Aorta (tissue), 5 donors: ENCODE results near the gene CDK2AP2. TPM values are rescaled to one million over a fixed set of nuclear protein-coding genes. Genes with fewer than 3 reads are reported as not detected.
A peak's percentile ranks its signal among the peaks of the same experiment; 100 is the strongest.
"Not testable (repeated sequence)": the region's sequence is repeated elsewhere in the genome, so short reads cannot be mapped to it uniquely, and the experiment has no call there.

Experiments used
- ATAC-seq: fragments of 200-7000 bp; cut with Tn5 transposase; one replicate; pipeline ENCODE4 v1.9.1; 2022; ENCODE audit warnings: moderate library complexity; ENCODE audit not compliant: low FRiP score
- DNase-seq, 2 donors: peaks; one replicate each; pipeline ENCODE4 v3.0.0-alpha.2; 2020
- H3K27ac ChIP-seq, 2 donors: one replicate each; pipeline ENCODE4 v1.5.1; 2013; ENCODE audit warnings: low read length in 2 of 2, mild to moderate bottlenecking in 2 of 2, moderate library complexity in 2 of 2, control low read depth in 1 of 2, inconsistent platforms in 1 of 2, low read depth in 1 of 2
- H3K27me3 ChIP-seq, 2 donors: one replicate each; pipeline ENCODE4 v1.6.1; 2013; ENCODE audit warnings: control low read depth in 1 of 2, low read length in 1 of 2, mild to moderate bottlenecking in 1 of 2, moderate library complexity in 1 of 2; ENCODE audit not compliant: insufficient read depth in 2 of 2, control insufficient read depth in 1 of 2
- H3K36me3 ChIP-seq, 2 donors: one replicate each; pipeline ENCODE4 v1.6.1; 2013; ENCODE audit warnings: control low read depth in 1 of 2, low read length in 1 of 2, mild to moderate bottlenecking in 1 of 2; ENCODE audit not compliant: insufficient read depth in 2 of 2, control insufficient read depth in 1 of 2
- H3K4me1 ChIP-seq, 2 donors: one replicate each; pipeline ENCODE4 v1.6.1; 2013; ENCODE audit warnings: low read length in 2 of 2, control low read depth in 1 of 2, mild to moderate bottlenecking in 1 of 2, moderate library complexity in 1 of 2; ENCODE audit not compliant: insufficient read depth in 2 of 2, control insufficient read depth in 1 of 2
- H3K4me3 ChIP-seq, 2 donors: one replicate each; pipeline ENCODE4 v1.5.1; 2013; ENCODE audit warnings: low read length in 2 of 2, control low read depth in 1 of 2, mild to moderate bottlenecking in 1 of 2
- H3K9me3 ChIP-seq: one replicate; pipeline ENCODE4 v1.6.1; 2013; ENCODE audit warnings: mild to moderate bottlenecking, low read length; ENCODE audit not compliant: control insufficient read depth
- WGBS, 2 donors: extraction: QIAGEN DNeasy Blood & Tissue Kit; methylation state at CpG; one replicate each; pipeline ENCODE4 v1.1.7; 2013; 5-methylcytosine and 5-hydroxymethylcytosine counted together
- intact Hi-C, 2 donors: fragments of 100-400 bp; cut with DNase I; formaldehyde crosslinking; loops; one replicate each; pipeline versions ENCODE4 v1.14.2 to v1.15.0; 2022
- polyA plus RNA-seq, 2 donors: library from polyadenylated mRNA; stranded (reverse); fragments of 200-250 nt; gene quantifications; one replicate each; pipeline ENCODE4 v1.2.3, GENCODE V29; 2013
- total RNA-seq, 2 donors: library from RNA; stranded (reverse); fragmentation: NEBNext Ultra II Directional; extraction: Animal tissue kit (Norgen Biotek cat#: 25700); gene quantifications; one replicate each; pipeline ENCODE4 v1.2.1, GENCODE V29; 2021
- donor health status: healthy with polysubstance abuse.
- donor health status: Bipolar disorder and iron deficiency.
- donor health status: DM: no; HTN: no; CAD: no.
- donor health status: DM: no; HTN: no; CAD: no.
- donor health status: DM: yes; HTN: yes; CAD: no.

Gene CDK2AP2
- total and polyA plus RNA-seq, 4 donors, result 40.8 to 105 (median 76.5) TPM

- DNase-seq (no peak), ATAC-seq (no peak)
- intact Hi-C loops, result loop anchor here (5.0 kb wide), 2 partner anchors 38 to 67 kb away; partner anchors contain the start of genes PPP1CA (in 2 of the 2), TBC1D10C (in 2 of the 2), CDK2AP2 (in 1 of the 2) and PITPNM1 (in 1 of the 2)
- Histone ChIP-seq H3K27me3 (no peaks in the 10 kb centered on the region), H3K4me1 (no peaks in the 10 kb centered on the region), H3K9me3 (no peaks in the 10 kb centered on the region), H3K4me3 (peak overlapping the region; percentile 7 to 65), H3K36me3 (no peaks in the 10 kb centered on the region), H3K27ac (peak overlapping the region in 1 of 2 donors; percentile 46)
- WGBS, 2 donors, result 5 to 6% methylated on average over 9 of the region's 9 CpGs
These were observed 38.5 kb downstream of the CDK2AP2 start for GRCh38 chr11:67469508-67469811.

GRCh38 chr11:67468759-67469507 lies 39.0 kb downstream of the CDK2AP2 start, which contains the start of gene TMEM134:
Gene TMEM134 (minus strand): TSS chr11:67469251. CDS start chr11:67469192, 59 bp downstream.
- H3K27me3 ChIP-seq, result no peaks in the 10 kb centered on the region
- ATAC-seq (peak; percentile 95), DNase-seq (peak; percentile 96 to 98)
- peak within 1 kb of the TSS; percentile 74 to 90 for H3K4me3 ChIP-seq
- H3K27ac ChIP-seq, result peak within 1 kb of the TSS; percentile 29 to 46
- intact Hi-C loops, result loop anchor here (5.0 kb wide), 2 partner anchors 38 to 67 kb away; partner anchors contain the start of genes PPP1CA (in 2 of the 2), TBC1D10C (in 2 of the 2), CDK2AP2 (in 1 of the 2) and PITPNM1 (in 1 of the 2)
- no peaks in the 10 kb centered on the region for H3K4me1 ChIP-seq
- H3K9me3 ChIP-seq, result no peaks in the 10 kb centered on the region
- H3K36me3 ChIP-seq, result no peaks in the 10 kb centered on the region
- WGBS, 2 donors, result 1 to 2% methylated on average over 38 to 76 of the region's 76 CpGs

- Histone ChIP-seq H3K4me1 (no peaks in the 10 kb centered on the region), H3K4me3 (peak overlapping the region; percentile 13 to 90), H3K27me3 (no peaks in the 10 kb centered on the region), H3K36me3 (no peaks in the 10 kb centered on the region), H3K9me3 (no peaks in the 10 kb centered on the region), H3K27ac (peak overlapping the region in 1 of 2 donors; percentile 15)
- 2 to 3% methylated on average over 6 of the region's 6 CpGs for WGBS, 2 donors
- no peak for DNase-seq
- no peak for ATAC-seq
- intact Hi-C loops, result loop anchor here (5.0 kb wide), 2 partner anchors 39 to 66 kb away; partner anchors contain the start of genes PPP1CA (in 2 of the 2), TBC1D10C (in 2 of the 2), CDK2AP2 (in 1 of the 2) and PITPNM1 (in 1 of the 2)
These were observed 39.6 kb downstream of the CDK2AP2 start for GRCh38 chr11:67468456-67468758.

GRCh38 chr11:67468056-67468455 lies 39.9 kb downstream of the CDK2AP2 start:
- no peak for ATAC-seq
- WGBS, 2 donors, result 10 to 15% methylated on average over 5 of the region's 5 CpGs

GRCh38 chr11:67466962-67467771 lies 40.8 kb downstream of the CDK2AP2 start:
- DNase-seq, result no peak
- intact Hi-C loops, result loop anchor here (5.0 kb wide), 2 partner anchors 40 to 65 kb away; partner anchors contain the start of genes PPP1CA (in 2 of the 2), TBC1D10C (in 2 of the 2), CDK2AP2 (in 1 of the 2) and PITPNM1 (in 1 of the 2)
- no peak for ATAC-seq
- no peaks in the 10 kb centered on the region for H3K27me3 ChIP-seq
- no peaks in the 10 kb centered on the region for H3K36me3 ChIP-seq
- WGBS, 2 donors, result 74 to 75% methylated on average over 11 of the region's 11 CpGs
- no peak overlapping the region for H3K27ac ChIP-seq
- no peaks in the 10 kb centered on the region for H3K9me3 ChIP-seq
- H3K4me3 ChIP-seq, result no peak overlapping the region
- H3K4me1 ChIP-seq, result no peaks in the 10 kb centered on the region

More at GRCh38 chr11:67468056-67468455, 39.9 kb downstream of the CDK2AP2 start:
- no peak overlapping the region for H3K27ac ChIP-seq
- no peaks in the 10 kb centered on the region for H3K9me3 ChIP-seq
- DNase-seq, result no peak
- H3K4me1 ChIP-seq, result no peaks in the 10 kb centered on the region
- H3K36me3 ChIP-seq, result no peaks in the 10 kb centered on the region
- intact Hi-C loops, result loop anchor here (5.0 kb wide), 2 partner anchors 39 to 66 kb away; partner anchors contain the start of genes PPP1CA (in 2 of the 2), TBC1D10C (in 2 of the 2), CDK2AP2 (in 1 of the 2) and PITPNM1 (in 1 of the 2)
- H3K4me3 ChIP-seq, result peak overlapping the region in 1 of 2 donors; percentile 90
- no peaks in the 10 kb centered on the region for H3K27me3 ChIP-seq

GRCh38 chr11:67466367-67466766 lies 41.6 kb downstream of the CDK2AP2 start:
- Histone ChIP-seq H3K27ac (no peak overlapping the region), H3K4me3 (no peak overlapping the region), H3K9me3 (no peaks in the 10 kb centered on the region), H3K4me1 (no peaks in the 10 kb centered on the region), H3K36me3 (no peaks in the 10 kb centered on the region), H3K27me3 (no peaks in the 10 kb centered on the region)
- no peak for ATAC-seq
- DNase-seq, result no peak
- WGBS, 2 donors, result 62 to 69% methylated on average over 5 of the region's 5 CpGs
- intact Hi-C loops, result loop anchor here (5.0 kb wide), 2 partner anchors 41 to 64 kb away; partner anchors contain the start of genes PPP1CA (in 2 of the 2), TBC1D10C (in 2 of the 2), CDK2AP2 (in 1 of the 2) and PITPNM1 (in 1 of the 2)

DNA sequence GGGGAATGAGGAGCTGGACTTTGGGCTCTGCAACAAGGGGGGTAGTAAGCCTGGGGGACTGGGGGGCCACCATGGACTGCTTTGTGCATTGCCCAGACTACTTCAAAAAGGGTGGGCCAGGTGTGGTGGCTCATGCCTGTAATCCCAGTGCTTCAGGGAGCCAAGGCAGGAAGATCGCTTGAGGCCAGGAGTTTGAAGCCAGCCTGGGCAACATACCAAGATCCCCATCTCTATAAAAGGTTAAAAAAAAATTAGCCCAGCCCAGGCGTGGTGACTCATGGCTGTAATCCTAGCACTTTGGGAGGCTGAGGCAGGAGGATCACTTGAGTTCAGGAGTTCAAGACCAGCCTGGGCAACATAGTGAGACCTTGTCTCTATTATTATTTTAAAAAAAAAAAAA lies 42.4 kb downstream of the CDK2AP2 start:
- H3K4me3 ChIP-seq, H3K27me3 ChIP-seq, H3K9me3 ChIP-seq, ATAC-seq, DNase-seq, H3K27ac ChIP-seq, H3K36me3 ChIP-seq, H3K4me1 ChIP-seq: not testable (repeated sequence)
- intact Hi-C loops, result loop anchor here (5.0 kb wide), 2 partner anchors 42 to 63 kb away; partner anchors contain the start of genes PPP1CA (in 2 of the 2), TBC1D10C (in 2 of the 2), CDK2AP2 (in 1 of the 2) and PITPNM1 (in 1 of the 2)
- WGBS, 2 donors, result 20 to 25% methylated on average over 2 of the region's 2 CpGs

- H3K27me3 ChIP-seq, result no peaks in the 10 kb centered on the region
- peak overlapping the region in 1 of 2 donors; percentile 49 for H3K27ac ChIP-seq
- intact Hi-C loops, result loop anchor here (5.0 kb wide), 2 partner anchors 42 to 63 kb away; partner anchors contain the start of genes PPP1CA (in 2 of the 2), TBC1D10C (in 2 of the 2), CDK2AP2 (in 1 of the 2) and PITPNM1 (in 1 of the 2)
- 49 to 57% methylated on average over 3 of the region's 3 CpGs for WGBS, 2 donors
- H3K4me1 ChIP-seq, result no peaks in the 10 kb centered on the region
- H3K9me3 ChIP-seq, result no peaks in the 10 kb centered on the region
- no peaks in the 10 kb centered on the region for H3K36me3 ChIP-seq
- ATAC-seq (no peak), DNase-seq (no peak)
- H3K4me3 ChIP-seq, result peak overlapping the region; percentile 18 to 49
These were observed 42.8 kb downstream of the CDK2AP2 start for GRCh38 chr11:67465189-67465510.
